Small intestine (tissue), 7 donors: ENCODE data around the gene NR2F1-AS1. TPM values are rescaled to one million over a fixed set of nuclear protein-coding genes. Genes with fewer than 3 reads are reported as not detected.

Experiments used
- DNase-seq, 2 donors: peaks; one replicate each; pipeline versions ENCODE4 v3.0.0 to v3.0.0-alpha.2; 2013
- FAIRE-seq: peaks from 2 replicates; lab custom pipeline; 2012; peaks lifted over from hg19 to GRCh38; lab: Jason Lieb, UNC
- H3K27ac ChIP-seq, 3 donors: one replicate each; pipeline ENCODE4 v1.5.1; 2013; ENCODE audit warnings: low read length in 2 of 3, mild to moderate bottlenecking in 2 of 3, control low read depth in 1 of 3, inconsistent platforms in 1 of 3, low read depth in 1 of 3, moderate library complexity in 1 of 3
- H3K27me3 ChIP-seq, 3 donors: one replicate each; pipeline ENCODE4 v1.6.1; 2013; ENCODE audit warnings: low read length in 3 of 3, inconsistent platforms in 1 of 3; ENCODE audit not compliant: control insufficient read depth in 3 of 3, insufficient read depth in 3 of 3
- H3K36me3 ChIP-seq, 3 donors: one replicate each; pipeline ENCODE4 v1.6.1; 2013; ENCODE audit warnings: low read length in 3 of 3, inconsistent platforms in 1 of 3, low read depth in 1 of 3, mild to moderate bottlenecking in 1 of 3, moderate library complexity in 1 of 3; ENCODE audit not compliant: control insufficient read depth in 3 of 3, insufficient read depth in 2 of 3
- H3K4me1 ChIP-seq, 3 donors: one replicate each; pipeline ENCODE4 v1.6.1; 2013; ENCODE audit warnings: low read length in 2 of 3, inconsistent platforms in 1 of 3, low read depth in 1 of 3, mild to moderate bottlenecking in 1 of 3, moderate library complexity in 1 of 3; ENCODE audit not compliant: control insufficient read depth in 3 of 3, insufficient read depth in 2 of 3
- H3K4me3 ChIP-seq, 3 donors: one replicate each; pipeline ENCODE4 v1.5.1; 2013; ENCODE audit warnings: low read length in 3 of 3, control low read depth in 1 of 3, inconsistent platforms in 1 of 3, low read depth in 1 of 3, mild to moderate bottlenecking in 1 of 3, moderate library complexity in 1 of 3
- H3K9me3 ChIP-seq, 2 donors: one replicate each; pipeline ENCODE4 v1.6.1; 2013; ENCODE audit warnings: low read depth in 1 of 2, low read length in 1 of 2; ENCODE audit not compliant: control insufficient read depth in 2 of 2, insufficient read depth in 1 of 2
- WGBS, 3 donors: extraction: QIAGEN DNeasy Blood & Tissue Kit; methylation state at CpG; one replicate each; pipeline ENCODE4 v1.1.7; 2013; 5-methylcytosine and 5-hydroxymethylcytosine counted together
- polyA plus RNA-seq, 4 donors: library from polyadenylated mRNA; stranded (reverse) in 3 of 4; unstranded in 1 of 4; fragments of 200-250 nt in 3 of 4; fragments of 120-200 nt in 1 of 4; gene quantifications; one replicate each; pipeline versions ENCODE4 v1.2.1 to v1.2.3, GENCODE V29; 2013
- donor health status: healthy with polysubstance abuse.
- donor health status: control.
- donor health status: control.
- donor health status: Bipolar disorder and iron deficiency.
- donor health status: healthy.

Gene NR2F1-AS1
- polyA plus RNA-seq, 4 donors: 0.89 to 7.0 (median 4.0) TPM

DNA sequence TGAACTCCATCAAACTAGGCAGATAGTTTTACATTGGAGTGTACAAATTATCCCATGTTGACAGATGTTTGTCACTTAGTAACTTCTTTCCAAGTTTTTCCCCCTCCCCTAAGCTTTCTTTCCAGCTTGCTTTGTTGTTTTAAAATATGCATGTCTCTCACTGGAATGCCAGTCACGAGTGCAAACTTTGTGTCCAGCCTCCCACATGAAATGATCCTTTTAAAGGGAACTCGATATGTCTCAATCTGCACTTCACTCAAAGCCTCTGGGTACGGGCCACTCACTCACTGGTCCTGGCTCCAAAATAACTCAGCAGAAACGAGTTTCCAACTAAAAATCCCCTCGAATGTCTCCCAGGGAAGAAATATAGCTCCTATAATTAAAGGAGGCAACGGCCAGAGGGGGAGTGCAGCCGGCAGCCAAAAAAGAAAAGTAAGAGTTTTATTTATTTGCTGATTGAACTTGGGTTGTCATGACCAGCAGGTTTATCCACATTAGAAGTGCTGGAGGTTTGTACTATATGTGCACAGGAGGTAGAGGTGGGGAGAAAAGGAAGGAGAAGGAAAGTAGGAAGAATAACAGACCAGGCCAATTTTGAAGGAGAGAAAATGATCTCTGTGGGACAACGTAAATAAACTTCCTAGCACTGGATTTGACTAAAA, 19.5 kb upstream of the NR2F1-AS1 start:
- peaks cover 5 to 99% (median 59%) of the 10 kb centered on the region in 3 donors for H3K27me3 ChIP-seq
- no peaks in the 10 kb centered on the region for H3K36me3 ChIP-seq
- no peak overlapping the region for H3K4me3 ChIP-seq
- FAIRE-seq (no peak), DNase-seq (peak in 1 of 2 donors; percentile 4)
- peaks cover 0 to 12% (median 0%) of the 10 kb centered on the region in 3 donors for H3K4me1 ChIP-seq
- no peak overlapping the region for H3K27ac ChIP-seq
- peaks cover 0 to 5% of the 10 kb centered on the region in 2 donors for H3K9me3 ChIP-seq
- WGBS, 3 donors: 10 to 28% (median 18%) methylated on average over 8 of the region's 8 CpGs

DNA sequence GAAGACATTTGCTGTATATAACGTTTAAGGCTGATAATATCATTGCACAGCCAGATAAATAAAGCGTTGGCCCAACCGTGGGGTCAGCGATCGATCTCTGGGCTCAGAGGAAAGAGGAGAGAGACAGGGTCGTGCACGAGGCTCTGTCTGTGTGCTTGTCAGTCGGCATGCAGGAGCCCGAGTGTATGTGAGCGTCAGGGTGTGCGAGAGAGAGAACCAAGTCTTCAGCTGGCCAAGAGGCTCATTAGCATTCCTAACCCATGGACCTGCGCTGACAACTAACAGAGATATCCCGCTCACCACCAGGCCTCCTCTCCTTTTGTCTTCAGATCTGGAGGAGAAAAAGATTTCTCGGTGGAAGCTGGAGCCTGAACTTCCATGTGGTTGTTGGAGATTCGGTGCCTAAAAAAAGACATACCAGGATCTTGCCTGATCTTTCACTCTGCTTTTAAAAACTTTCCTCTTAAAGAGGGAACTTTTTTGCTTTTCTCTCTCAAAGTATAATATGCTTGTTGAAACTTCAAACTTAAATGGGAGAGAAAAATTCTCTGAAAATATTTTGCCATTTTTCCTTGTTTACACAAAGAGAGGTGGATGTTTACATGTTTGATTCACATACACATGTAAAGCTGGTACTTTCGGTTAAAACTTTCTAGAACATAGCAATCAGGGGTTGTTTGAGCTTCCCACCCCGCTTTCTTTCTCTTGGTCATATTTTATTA, 18.5 kb upstream of the NR2F1-AS1 start:
- Histone ChIP-seq H3K36me3 (peaks cover 0 to 4% (median 0%) of the 10 kb centered on the region in 3 donors), H3K4me3 (no peak overlapping the region), H3K27ac (no peak overlapping the region), H3K9me3 (peaks cover 0 to 14% of the 10 kb centered on the region in 2 donors), H3K27me3 (peaks cover 8 to 100% (median 62%) of the 10 kb centered on the region in 3 donors), H3K4me1 (peaks cover 0 to 12% (median 0%) of the 10 kb centered on the region in 3 donors)
- FAIRE-seq (no peak), DNase-seq (peak in 1 of 2 donors; percentile 16)
- WGBS, 3 donors: 10 to 33% (median 14%) methylated on average over 17 of the region's 17 CpGs

- FAIRE-seq: no peak
- DNase-seq: no peak
- Histone ChIP-seq H3K36me3 (peaks cover 0 to 4% (median 0%) of the 10 kb centered on the region in 3 donors), H3K27me3 (peaks cover 8 to 96% (median 60%) of the 10 kb centered on the region in 3 donors), H3K4me1 (peaks cover 0 to 12% (median 0%) of the 10 kb centered on the region in 3 donors), H3K9me3 (peaks cover 0 to 14% of the 10 kb centered on the region in 2 donors), H3K27ac (no peak overlapping the region), H3K4me3 (no peak overlapping the region)
- WGBS, 3 donors: 12 to 35% (median 15%) methylated on average over 5 of the region's 5 CpGs
Measured at GRCh38 chr5:93599001-93599379, 18.0 kb upstream of the NR2F1-AS1 start.

DNA sequence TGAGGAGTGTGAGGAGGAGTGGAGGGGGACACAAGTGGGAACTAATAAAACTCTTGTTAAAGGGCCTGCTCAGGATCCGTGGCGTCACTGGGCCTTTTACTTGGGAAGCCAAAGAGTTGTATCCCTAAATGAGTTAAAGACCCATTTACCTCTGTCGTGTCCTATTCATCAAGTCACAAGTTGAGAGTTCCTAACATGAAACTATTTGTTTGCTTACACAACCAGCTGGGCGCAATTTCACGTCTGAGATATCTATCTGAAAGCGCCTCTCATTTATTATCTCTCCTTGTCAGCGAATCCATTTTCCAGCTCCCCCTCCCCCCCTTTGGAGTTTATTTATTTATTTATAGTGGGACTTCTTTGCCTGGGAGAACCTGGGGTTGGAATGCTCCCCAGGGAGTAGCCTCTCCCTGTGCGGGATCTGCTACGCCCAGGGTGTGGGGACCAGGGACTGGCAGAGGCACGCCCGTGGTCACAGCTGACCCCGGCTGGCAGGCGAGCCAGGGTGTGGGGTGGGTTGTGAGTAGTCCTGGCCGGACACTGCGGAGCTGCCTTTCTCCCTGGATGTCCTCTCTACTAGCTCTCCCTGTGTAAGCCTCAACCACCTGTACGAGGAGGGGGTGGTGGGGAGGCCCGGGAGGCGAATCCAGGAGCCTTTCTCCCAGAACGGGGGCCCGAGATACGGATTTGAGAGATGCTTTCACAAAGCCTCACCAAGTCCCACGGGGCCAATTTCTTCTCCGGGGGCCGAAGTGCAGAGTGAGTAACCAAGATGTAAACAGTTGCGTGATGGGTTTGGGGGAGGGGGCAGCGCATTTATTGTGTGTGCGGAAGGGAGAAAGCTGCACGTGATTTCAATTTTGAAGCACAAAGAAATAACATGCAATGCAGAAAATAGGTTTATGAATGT, 17.3 kb upstream of the NR2F1-AS1 start:
- H3K27me3 ChIP-seq: peaks cover 8 to 96% (median 57%) of the 10 kb centered on the region in 3 donors
- H3K9me3 ChIP-seq: peaks cover 0 to 14% of the 10 kb centered on the region in 2 donors
- WGBS, 3 donors: 13 to 38% (median 22%) methylated on average over 28 of the region's 28 CpGs
- no peak overlapping the region for H3K27ac ChIP-seq
- H3K4me1 ChIP-seq: peaks cover 0 to 10% (median 0%) of the 10 kb centered on the region in 3 donors
- no peak for FAIRE-seq
- H3K4me3 ChIP-seq: no peak overlapping the region
- DNase-seq: peak in 1 of 2 donors; percentile 6
- peaks cover 0 to 4% (median 0%) of the 10 kb centered on the region in 3 donors for H3K36me3 ChIP-seq

DNA sequence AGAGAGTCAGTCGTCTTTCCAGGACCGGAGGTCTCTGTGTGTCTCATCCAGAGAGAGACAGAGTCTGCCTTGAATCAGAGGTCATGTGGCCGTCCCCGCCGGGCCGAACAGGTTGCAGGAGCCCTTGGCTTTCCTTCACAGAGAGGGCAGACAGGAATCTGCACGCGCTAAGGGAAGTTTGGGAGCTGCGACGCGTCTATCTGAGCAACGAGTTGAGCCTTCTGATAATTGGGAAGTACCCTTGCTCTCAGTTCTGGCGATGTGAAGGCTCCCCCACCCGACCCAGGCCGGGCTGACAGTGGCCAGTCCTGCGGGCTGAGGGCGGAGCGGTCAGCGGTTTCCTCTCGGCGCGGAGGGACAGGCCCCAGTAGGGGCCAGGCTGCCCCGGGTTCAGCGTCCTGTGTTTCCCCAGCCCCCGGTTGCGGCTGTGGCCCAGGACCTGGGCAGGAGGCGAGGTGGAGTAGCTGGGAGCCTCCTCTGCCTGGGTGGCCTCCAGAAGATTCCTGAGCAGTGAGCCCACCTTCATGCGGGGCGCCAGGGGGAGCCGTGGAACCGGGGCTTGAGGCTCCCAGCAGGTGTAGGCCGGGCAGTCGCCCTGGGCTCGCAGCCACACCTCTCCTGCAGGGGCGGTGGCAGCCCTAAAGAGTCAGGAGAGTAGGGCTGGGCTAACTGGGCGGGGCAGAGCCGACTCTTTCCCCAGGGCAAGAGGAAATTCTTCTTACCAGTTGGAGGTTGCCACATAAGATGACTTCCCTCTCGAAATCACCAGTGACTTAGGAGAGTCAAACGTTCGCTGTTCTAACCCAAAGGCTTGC, 15.9 kb upstream of the NR2F1-AS1 start:
- Histone ChIP-seq H3K9me3 (peaks cover 0 to 14% of the 10 kb centered on the region in 2 donors), H3K4me3 (no peak overlapping the region), H3K27me3 (peaks cover 8 to 88% (median 51%) of the 10 kb centered on the region in 3 donors), H3K27ac (no peak overlapping the region), H3K4me1 (peaks cover 0 to 4% (median 0%) of the 10 kb centered on the region in 3 donors), H3K36me3 (peaks cover 0 to 4% (median 0%) of the 10 kb centered on the region in 3 donors)
- peak in 1 of 2 donors; percentile 62 for DNase-seq
- 6 to 34% (median 18%) methylated on average over 39 to 40 of the region's 40 CpGs for WGBS, 3 donors
- no peak for FAIRE-seq

DNA sequence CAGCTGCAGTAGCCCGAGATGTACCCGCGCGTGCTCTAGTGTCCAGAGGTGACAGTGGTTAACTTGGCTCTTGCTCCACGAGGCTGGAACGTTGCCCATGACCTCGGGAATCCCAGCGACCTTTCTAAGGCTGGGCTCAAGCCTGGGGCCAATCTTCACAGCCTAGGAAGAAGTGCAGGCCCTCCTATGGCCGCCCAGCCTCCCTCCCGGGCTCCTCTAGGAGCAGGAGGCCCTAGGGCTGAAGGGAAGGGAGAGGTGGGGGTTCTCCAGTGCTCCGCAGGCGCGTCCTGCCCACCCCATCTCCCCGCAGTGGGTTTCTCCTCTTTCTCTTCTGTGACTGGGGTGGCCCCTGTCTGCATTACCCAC, 15.3 kb upstream of the NR2F1-AS1 start:
- Histone ChIP-seq H3K36me3 (peaks cover 0 to 4% (median 0%) of the 10 kb centered on the region in 3 donors), H3K9me3 (peaks cover 0 to 14% of the 10 kb centered on the region in 2 donors), H3K4me1 (peaks cover 0 to 4% (median 0%) of the 10 kb centered on the region in 3 donors), H3K27ac (no peak overlapping the region), H3K27me3 (peaks cover 8 to 88% (median 54%) of the 10 kb centered on the region in 3 donors), H3K4me3 (no peak overlapping the region)
- FAIRE-seq: no peak
- no peak for DNase-seq
- 19 to 25% (median 22%) methylated on average over 14 of the region's 14 CpGs for WGBS, 3 donors

GRCh38 chr5:93595420-93596147, 14.6 kb upstream of the NR2F1-AS1 start:
- H3K4me1 ChIP-seq: peaks cover 0 to 4% (median 0%) of the 10 kb centered on the region in 3 donors
- FAIRE-seq: no peak

More at GRCh38 chr5:93595420-93596147, 14.6 kb upstream of the NR2F1-AS1 start:
- H3K9me3 ChIP-seq: peaks cover 0 to 14% of the 10 kb centered on the region in 2 donors
- no peak overlapping the region for H3K4me3 ChIP-seq
- DNase-seq: no peak
- H3K36me3 ChIP-seq: peaks cover 0 to 4% (median 0%) of the 10 kb centered on the region in 3 donors
- no peak overlapping the region for H3K27ac ChIP-seq
- H3K27me3 ChIP-seq: peaks cover 8 to 84% (median 52%) of the 10 kb centered on the region in 3 donors
- 16 to 43% (median 35%) methylated on average over 29 of the region's 29 CpGs for WGBS, 3 donors
